ENCODE results near the gene NLRC5.
"Not testable (repeated sequence)": the region's sequence is repeated elsewhere in the genome, so short reads cannot be mapped to it uniquely, and the experiment has no call there.

NLRC5 gene

GRCh38 chr16:56971768-56972043 lies 17.7 kb upstream of the NLRC5 start:
- no peak overlapping the region for H3K4me3 ChIP-seq (ENCODE audit: low read depth, low read length)
- TF ChIP-seq, protein P1, sequence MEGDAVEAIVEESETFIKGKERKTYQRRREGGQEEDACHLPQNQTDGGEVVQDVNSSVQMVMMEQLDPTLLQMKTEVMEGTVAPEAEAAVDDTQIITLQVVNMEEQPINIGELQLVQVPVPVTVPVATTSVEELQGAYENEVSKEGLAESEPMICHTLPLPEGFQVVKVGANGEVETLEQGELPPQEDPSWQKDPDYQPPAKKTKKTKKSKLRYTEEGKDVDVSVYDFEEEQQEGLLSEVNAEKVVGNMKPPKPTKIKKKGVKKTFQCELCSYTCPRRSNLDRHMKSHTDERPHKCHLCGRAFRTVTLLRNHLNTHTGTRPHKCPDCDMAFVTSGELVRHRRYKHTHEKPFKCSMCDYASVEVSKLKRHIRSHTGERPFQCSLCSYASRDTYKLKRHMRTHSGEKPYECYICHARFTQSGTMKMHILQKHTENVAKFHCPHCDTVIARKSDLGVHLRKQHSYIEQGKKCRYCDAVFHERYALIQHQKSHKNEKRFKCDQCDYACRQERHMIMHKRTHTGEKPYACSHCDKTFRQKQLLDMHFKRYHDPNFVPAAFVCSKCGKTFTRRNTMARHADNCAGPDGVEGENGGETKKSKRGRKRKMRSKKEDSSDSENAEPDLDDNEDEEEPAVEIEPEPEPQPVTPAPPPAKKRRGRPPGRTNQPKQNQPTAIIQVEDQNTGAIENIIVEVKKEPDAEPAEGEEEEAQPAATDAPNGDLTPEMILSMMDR (IDR thresholded peaks at IDR 0.05; ENCODE audit: low read depth, low read length) = no peak

DNA sequence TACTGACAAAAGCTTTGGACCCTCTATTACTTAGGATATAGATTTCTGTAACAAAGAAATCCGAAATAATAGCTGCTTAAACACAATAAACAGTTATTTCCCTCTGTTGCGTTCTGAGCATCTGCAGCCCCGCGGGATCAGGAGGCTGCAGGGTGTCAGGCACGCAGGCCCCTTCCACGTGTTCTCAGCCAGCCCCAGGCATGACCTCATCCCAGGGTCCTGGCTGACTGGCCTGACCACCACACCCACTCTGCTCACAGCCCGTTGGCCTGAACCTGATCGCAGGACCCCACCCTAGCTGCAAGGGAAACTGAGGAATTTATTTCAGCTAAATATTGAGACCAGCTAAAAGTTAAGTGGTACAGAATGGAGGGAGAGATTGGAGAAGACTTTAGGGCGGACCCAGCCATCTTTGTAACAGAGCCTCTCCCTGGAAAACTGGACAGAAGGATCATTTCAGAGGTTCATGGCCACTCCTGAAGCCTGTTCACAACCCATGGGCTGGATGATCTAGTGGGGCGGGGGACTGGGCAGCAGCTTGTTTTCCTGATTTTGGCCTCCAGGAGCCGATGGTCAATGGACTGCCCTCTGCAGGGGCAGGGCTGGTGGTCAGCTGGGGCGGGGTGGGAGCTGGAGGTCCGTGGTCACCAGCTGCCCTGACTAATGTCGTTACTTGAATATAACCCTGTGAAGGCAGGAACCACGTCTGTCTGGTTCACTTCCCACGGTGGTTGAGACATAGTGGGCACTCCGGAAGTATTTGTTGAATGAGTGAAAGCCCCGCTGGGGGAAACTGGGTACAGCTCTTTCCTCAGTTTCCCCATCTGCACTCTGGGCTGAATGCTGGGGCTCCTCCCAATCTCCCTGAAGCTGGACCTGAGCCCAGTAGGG lies 16.7 kb upstream of the NLRC5 start:
- H3K4me3 ChIP-seq (ENCODE audit: low read depth, low read length) = no peak overlapping the region
- TF ChIP-seq, protein P1 (IDR thresholded peaks at IDR 0.05; ENCODE audit: low read depth, low read length) = no peak

GRCh38 chr16:56973294-56973689 lies 16.1 kb upstream of the NLRC5 start:
- no peak overlapping the region for H3K4me3 ChIP-seq (ENCODE audit: low read depth, low read length)

GRCh38 chr16:56973899-56974298 lies 15.5 kb upstream of the NLRC5 start:
- not testable (repeated sequence) for H3K4me3 ChIP-seq (ENCODE audit: low read depth, low read length)

More at GRCh38 chr16:56973294-56973689, 16.1 kb upstream of the NLRC5 start:
- TF ChIP-seq, protein P1 (IDR thresholded peaks at IDR 0.05; ENCODE audit: low read depth, low read length) = no peak

DNA sequence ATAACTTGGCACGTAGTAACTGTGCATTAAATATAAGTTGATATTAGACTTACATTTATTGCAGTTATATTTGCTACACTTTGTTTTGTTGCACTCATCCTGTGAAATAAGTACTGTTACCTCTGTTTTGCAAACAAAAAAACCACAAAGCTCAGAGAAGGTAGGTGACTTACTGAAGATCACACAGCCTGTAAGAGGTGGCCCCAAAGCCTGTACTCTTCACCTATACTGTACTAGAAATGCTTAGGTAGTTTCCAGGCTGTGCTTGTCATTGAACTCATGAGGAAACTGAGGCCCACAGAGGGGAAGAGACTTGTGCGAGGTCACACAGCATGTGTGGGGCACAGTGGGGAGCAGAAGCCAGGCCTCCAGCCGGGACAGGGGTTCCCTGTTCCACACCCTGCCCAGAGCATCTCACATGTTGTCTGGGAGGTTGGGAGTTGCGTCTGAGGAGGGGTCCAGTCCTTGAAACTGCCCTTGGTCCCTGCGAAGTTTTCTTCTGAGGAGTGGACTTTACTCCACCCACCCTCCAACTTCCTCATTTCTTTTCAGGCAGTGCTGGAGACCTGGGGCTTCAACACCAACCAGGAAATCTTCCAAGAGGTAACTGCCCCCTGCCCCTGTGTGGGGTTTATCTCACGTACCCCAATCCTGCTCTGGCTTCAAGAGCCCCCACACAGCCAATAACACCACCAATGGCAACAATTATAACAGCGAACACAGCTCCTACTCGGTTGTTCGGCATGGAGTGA lies 14.6 kb upstream of the NLRC5 start:
- TF ChIP-seq, protein P1 (IDR thresholded peaks at IDR 0.05; ENCODE audit: low read depth, low read length) = no peak
- H3K4me3 ChIP-seq (ENCODE audit: low read depth, low read length) = no peak overlapping the region

GRCh38 chr16:56975714-56976113 lies 13.6 kb upstream of the NLRC5 start:
- no peak overlapping the region for H3K4me3 ChIP-seq (ENCODE audit: low read depth, low read length)
- TF ChIP-seq, protein P1 (IDR thresholded peaks at IDR 0.05; ENCODE audit: low read depth, low read length) = no peak

GRCh38 chr16:56977216-56977615 lies 12.1 kb upstream of the NLRC5 start:
- TF ChIP-seq, protein P1 (IDR thresholded peaks at IDR 0.05; ENCODE audit: low read depth, low read length) = no peak
- no peak overlapping the region for H3K4me3 ChIP-seq (ENCODE audit: low read depth, low read length)

Measured in WI38 (cell line).